Effector memory CD8-positive, alpha-beta T cell (primary cell): ENCODE results near the gene PRKAG3.

ENCODE experiments used
- ATAC-seq: fragments of 150-1000 bp; cut with Tn5 transposase; replicated peaks from 2 replicates; pipeline ENCODE4 v1.10.0; 2021; ENCODE audit warnings: mild to moderate bottlenecking, moderate library complexity
- DNase-seq, 3 experiments: peaks; one replicate each; pipeline ENCODE4 v3.0.0; 2021
- H3K27ac Mint-ChIP-seq, 2 donors: one replicate each; pipeline ENCODE4 v1.8.0; 2022; ENCODE audit warnings: mild to moderate bottlenecking in 2 of 2, mixed read lengths in 2 of 2, moderate library complexity in 2 of 2
- H3K27me3 Mint-ChIP-seq, 2 donors: one replicate each; pipeline ENCODE4 v1.8.0; 2022; ENCODE audit warnings: mixed read lengths in 2 of 2
- H3K36me3 Mint-ChIP-seq: one replicate; pipeline ENCODE4 v1.8.0; 2022; ENCODE audit warnings: mild to moderate bottlenecking, moderate library complexity, mixed read lengths; ENCODE audit not compliant: insufficient read depth
- H3K4me1 Mint-ChIP-seq, 2 donors: one replicate each; pipeline ENCODE4 v1.8.0; 2022; ENCODE audit warnings: low read depth in 2 of 2, mixed read lengths in 2 of 2
- H3K4me3 Mint-ChIP-seq, 2 donors: one replicate each; pipeline ENCODE4 v1.8.0; 2022; ENCODE audit warnings: mild to moderate bottlenecking in 2 of 2, mixed read lengths in 2 of 2, moderate library complexity in 2 of 2
- H3K9me3 Mint-ChIP-seq, 2 donors: one replicate each; pipeline ENCODE4 v1.8.0; 2022; ENCODE audit warnings: mixed read lengths in 2 of 2

Gene PRKAG3

GRCh38 chr2:218826791-218827190 is 4.8 kb downstream of the PRKAG3 start:
- H3K4me1 Mint-ChIP-seq: no peaks in the 10 kb centered on the region
- H3K27me3 Mint-ChIP-seq: peaks cover 33 to 75% of the 10 kb centered on the region in 2 donors
- no peak overlapping the region for H3K27ac Mint-ChIP-seq
- no peaks in the 10 kb centered on the region for H3K9me3 Mint-ChIP-seq
- no peak for DNase-seq
- H3K36me3 Mint-ChIP-seq: no peaks in the 10 kb centered on the region
- no peak for ATAC-seq
- no peak overlapping the region for H3K4me3 Mint-ChIP-seq

- Mint-ChIP-seq H3K36me3 (no peaks in the 10 kb centered on the region), H3K27me3 (peaks cover 39 to 67% of the 10 kb centered on the region in 2 donors), H3K4me3 (no peak overlapping the region), H3K4me1 (no peaks in the 10 kb centered on the region), H3K9me3 (no peaks in the 10 kb centered on the region), H3K27ac (no peak overlapping the region)
- DNase-seq (no peak), ATAC-seq (no peak)
Observed at GRCh38 chr2:218824004-218824403, 7.6 kb downstream of the PRKAG3 start.

GRCh38 chr2:218823196-218823855 is 8.3 kb downstream of the PRKAG3 start:
- Mint-ChIP-seq H3K36me3 (no peaks in the 10 kb centered on the region), H3K27me3 (peaks cover 43 to 61% of the 10 kb centered on the region in 2 donors), H3K4me3 (no peak overlapping the region), H3K27ac (no peak overlapping the region), H3K9me3 (no peaks in the 10 kb centered on the region), H3K4me1 (no peaks in the 10 kb centered on the region)
- ATAC-seq: no peak
- DNase-seq: no peak

- no peak for ATAC-seq
- no peak for DNase-seq
- no peaks in the 10 kb centered on the region for H3K4me1 Mint-ChIP-seq
- H3K4me3 Mint-ChIP-seq: no peak overlapping the region
- no peaks in the 10 kb centered on the region for H3K9me3 Mint-ChIP-seq
- no peaks in the 10 kb centered on the region for H3K36me3 Mint-ChIP-seq
- no peak overlapping the region for H3K27ac Mint-ChIP-seq
- peaks cover 50 to 56% of the 10 kb centered on the region in 2 donors for H3K27me3 Mint-ChIP-seq
Observed at GRCh38 chr2:218822622-218823021, 9.0 kb downstream of the PRKAG3 start.

GRCh38 chr2:218821605-218822211 is 9.9 kb downstream of the PRKAG3 start:
- DNase-seq: no peak
- Mint-ChIP-seq H3K9me3 (no peaks in the 10 kb centered on the region), H3K27ac (no peak overlapping the region), H3K36me3 (no peaks in the 10 kb centered on the region), H3K4me3 (no peak overlapping the region), H3K27me3 (peaks cover 54% of the 10 kb centered on the region in 2 donors), H3K4me1 (no peaks in the 10 kb centered on the region)
- ATAC-seq: no peak

GRCh38 chr2:218820746-218821369 is 10.7 kb downstream of the PRKAG3 start:
- Mint-ChIP-seq H3K36me3 (no peaks in the 10 kb centered on the region), H3K27me3 (peaks cover 52 to 58% of the 10 kb centered on the region in 2 donors), H3K27ac (no peak overlapping the region), H3K4me3 (no peak overlapping the region), H3K4me1 (no peaks in the 10 kb centered on the region), H3K9me3 (no peaks in the 10 kb centered on the region)
- ATAC-seq: no peak
- DNase-seq: no peak

GRCh38 chr2:218819093-218819492 is 12.5 kb downstream of the PRKAG3 start:
- H3K4me3 Mint-ChIP-seq: no peak overlapping the region
- H3K36me3 Mint-ChIP-seq: no peaks in the 10 kb centered on the region
- H3K9me3 Mint-ChIP-seq: no peaks in the 10 kb centered on the region
- H3K27ac Mint-ChIP-seq: no peak overlapping the region
- H3K4me1 Mint-ChIP-seq: no peaks in the 10 kb centered on the region
- ATAC-seq (no peak), DNase-seq (no peak)
- peaks cover 52 to 57% of the 10 kb centered on the region in 2 donors for H3K27me3 Mint-ChIP-seq

- Mint-ChIP-seq H3K27ac (no peak overlapping the region), H3K27me3 (peaks cover 53% of the 10 kb centered on the region in 2 donors)
Observed at GRCh38 chr2:218816561-218817011, 15.0 kb downstream of the PRKAG3 start.

GRCh38 chr2:218815649-218816048 is 16.0 kb downstream of the PRKAG3 start:
- H3K4me1 Mint-ChIP-seq: no peaks in the 10 kb centered on the region
- DNase-seq (no peak), ATAC-seq (no peak)
- no peaks in the 10 kb centered on the region for H3K9me3 Mint-ChIP-seq
- H3K4me3 Mint-ChIP-seq: no peak overlapping the region
- H3K27ac Mint-ChIP-seq: no peak overlapping the region
- no peaks in the 10 kb centered on the region for H3K36me3 Mint-ChIP-seq
- peaks cover 47 to 52% of the 10 kb centered on the region in 2 donors for H3K27me3 Mint-ChIP-seq

More at GRCh38 chr2:218816561-218817011, 15.0 kb downstream of the PRKAG3 start:
- no peak overlapping the region for H3K4me3 Mint-ChIP-seq
- H3K4me1 Mint-ChIP-seq: no peaks in the 10 kb centered on the region
- DNase-seq (no peak), ATAC-seq (no peak)
- no peaks in the 10 kb centered on the region for H3K9me3 Mint-ChIP-seq
- H3K36me3 Mint-ChIP-seq: no peaks in the 10 kb centered on the region

GRCh38 chr2:218815244-218815637 is 16.4 kb downstream of the PRKAG3 start:
- peaks cover 43 to 48% of the 10 kb centered on the region in 2 donors for H3K27me3 Mint-ChIP-seq
- no peak overlapping the region for H3K27ac Mint-ChIP-seq
- no peak overlapping the region for H3K4me3 Mint-ChIP-seq
- H3K36me3 Mint-ChIP-seq: no peaks in the 10 kb centered on the region
- H3K9me3 Mint-ChIP-seq: no peaks in the 10 kb centered on the region
- no peak for ATAC-seq
- no peaks in the 10 kb centered on the region for H3K4me1 Mint-ChIP-seq
- no peak for DNase-seq

GRCh38 chr2:218814540-218815243 is 16.9 kb downstream of the PRKAG3 start:
- ATAC-seq (no peak), DNase-seq (no peak)
- Mint-ChIP-seq H3K4me3 (no peak overlapping the region), H3K4me1 (no peaks in the 10 kb centered on the region), H3K9me3 (no peaks in the 10 kb centered on the region), H3K27me3 (peaks cover 43 to 49% of the 10 kb centered on the region in 2 donors), H3K36me3 (no peaks in the 10 kb centered on the region), H3K27ac (no peak overlapping the region)

GRCh38 chr2:218813771-218814460 is 17.7 kb downstream of the PRKAG3 start:
- no peak for ATAC-seq
- no peaks in the 10 kb centered on the region for H3K36me3 Mint-ChIP-seq
- no peak for DNase-seq
- no peaks in the 10 kb centered on the region for H3K9me3 Mint-ChIP-seq
- H3K27me3 Mint-ChIP-seq: peaks cover 45 to 57% of the 10 kb centered on the region in 2 donors
- no peaks in the 10 kb centered on the region for H3K4me1 Mint-ChIP-seq
- no peak overlapping the region for H3K4me3 Mint-ChIP-seq
- no peak overlapping the region for H3K27ac Mint-ChIP-seq

GRCh38 chr2:218812861-218813260 is 18.7 kb downstream of the PRKAG3 start:
- no peaks in the 10 kb centered on the region for H3K4me1 Mint-ChIP-seq
- peaks cover 45 to 59% of the 10 kb centered on the region in 2 donors for H3K27me3 Mint-ChIP-seq
- no peak overlapping the region for H3K4me3 Mint-ChIP-seq
- ATAC-seq (no peak), DNase-seq (no peak)
- H3K27ac Mint-ChIP-seq: no peak overlapping the region
- H3K9me3 Mint-ChIP-seq: no peaks in the 10 kb centered on the region
- no peaks in the 10 kb centered on the region for H3K36me3 Mint-ChIP-seq
